Measurements from ENCODE around the gene SYNGR1. TPM values are rescaled to one million over a fixed set of nuclear protein-coding genes. Genes with fewer than 3 reads are reported as not detected.

SYNGR1 gene
- polyA plus RNA-seq, 1 experiment: 65.6 TPM

GRCh38 chr22:39313258-39314001, 36.4 kb upstream of the SYNGR1 start:
- Histone ChIP-seq H3K27me3 (ENCODE audit: control insufficient read depth, insufficient read depth, low read length) (no peaks in the 10 kb centered on the region), H3K4me3 (ENCODE audit: low read depth, low read length) (no peak overlapping the region), H3K36me3 (ENCODE audit: control insufficient read depth, insufficient read depth, low read length) (peaks cover 50% of the 10 kb centered on the region)
- CTCF ChIA-PET: interaction anchor here (4.9 to 7.4 kb wide), 3 partner anchors 142 to 216 kb away, joined by 41 to 223 read pairs (median 164); no protein-coding TSS in a partner anchor
- POLR2A ChIA-PET: interaction anchor here (0.6 kb wide), 1 partner anchor 139 kb away, joined by 3 read pairs; no protein-coding TSS in a partner anchor
- DNase-seq (ENCODE audit: low read depth): no peak
- TF ChIP-seq, protein P1, sequence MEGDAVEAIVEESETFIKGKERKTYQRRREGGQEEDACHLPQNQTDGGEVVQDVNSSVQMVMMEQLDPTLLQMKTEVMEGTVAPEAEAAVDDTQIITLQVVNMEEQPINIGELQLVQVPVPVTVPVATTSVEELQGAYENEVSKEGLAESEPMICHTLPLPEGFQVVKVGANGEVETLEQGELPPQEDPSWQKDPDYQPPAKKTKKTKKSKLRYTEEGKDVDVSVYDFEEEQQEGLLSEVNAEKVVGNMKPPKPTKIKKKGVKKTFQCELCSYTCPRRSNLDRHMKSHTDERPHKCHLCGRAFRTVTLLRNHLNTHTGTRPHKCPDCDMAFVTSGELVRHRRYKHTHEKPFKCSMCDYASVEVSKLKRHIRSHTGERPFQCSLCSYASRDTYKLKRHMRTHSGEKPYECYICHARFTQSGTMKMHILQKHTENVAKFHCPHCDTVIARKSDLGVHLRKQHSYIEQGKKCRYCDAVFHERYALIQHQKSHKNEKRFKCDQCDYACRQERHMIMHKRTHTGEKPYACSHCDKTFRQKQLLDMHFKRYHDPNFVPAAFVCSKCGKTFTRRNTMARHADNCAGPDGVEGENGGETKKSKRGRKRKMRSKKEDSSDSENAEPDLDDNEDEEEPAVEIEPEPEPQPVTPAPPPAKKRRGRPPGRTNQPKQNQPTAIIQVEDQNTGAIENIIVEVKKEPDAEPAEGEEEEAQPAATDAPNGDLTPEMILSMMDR (IDR thresholded peaks at IDR 0.05; ENCODE audit: insufficient read depth, low read depth, low read length): no peak

DNA sequence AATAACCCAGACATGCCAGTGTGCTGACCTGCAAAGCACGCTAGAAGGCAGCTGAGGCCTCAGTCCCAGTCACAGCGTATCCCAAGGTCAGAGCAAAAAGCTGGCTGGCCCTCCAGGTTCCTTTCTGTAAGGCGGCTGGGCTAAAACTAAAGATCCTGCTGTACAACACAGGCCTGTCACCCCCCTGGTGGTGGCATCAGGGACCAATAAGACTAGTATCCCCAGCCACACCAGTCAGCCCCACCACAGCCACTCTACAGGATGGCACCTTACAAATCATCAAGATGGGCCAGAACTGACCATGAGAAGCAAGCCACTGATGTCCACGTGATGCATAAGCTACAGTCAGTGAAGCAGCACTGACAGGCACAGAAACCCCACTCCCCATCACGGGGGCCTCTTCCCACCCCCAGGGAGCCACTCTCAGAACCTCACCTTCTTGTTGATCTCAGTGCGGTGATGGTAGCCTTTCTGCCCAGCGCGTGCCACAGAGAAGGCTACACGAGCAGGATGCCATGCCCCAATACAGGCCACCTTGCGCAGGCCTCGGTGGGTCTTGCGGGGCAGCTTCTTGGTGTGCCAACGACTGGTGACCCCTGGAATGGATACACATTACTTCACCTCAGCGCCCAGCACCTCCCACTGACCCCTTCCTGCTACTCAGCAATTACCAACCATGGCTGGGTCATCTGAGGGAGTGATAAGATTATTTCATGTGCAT, 35.4 kb upstream of the SYNGR1 start:
- ChIA-PET POLR2A (interaction anchor here (0.6 kb wide), 1 partner anchor 140 kb away, joined by 3 read pairs; no protein-coding TSS in a partner anchor), CTCF (interaction anchor here (0.9 to 7.4 kb wide), 5 partner anchors 12 to 215 kb away, joined by 3 to 223 read pairs (median 27); no protein-coding TSS in a partner anchor)
- H3K36me3 ChIP-seq (ENCODE audit: control insufficient read depth, insufficient read depth, low read length): peaks cover 50% of the 10 kb centered on the region
- H3K4me3 ChIP-seq (ENCODE audit: low read depth, low read length): no peak overlapping the region
- no peak for DNase-seq (ENCODE audit: low read depth)
- H3K27me3 ChIP-seq (ENCODE audit: control insufficient read depth, insufficient read depth, low read length): no peaks in the 10 kb centered on the region
- TF ChIP-seq, protein P1 (IDR thresholded peaks at IDR 0.05; ENCODE audit: insufficient read depth, low read depth, low read length): peak; percentile 25; the same call in 1 of the 2 replicates

DNA sequence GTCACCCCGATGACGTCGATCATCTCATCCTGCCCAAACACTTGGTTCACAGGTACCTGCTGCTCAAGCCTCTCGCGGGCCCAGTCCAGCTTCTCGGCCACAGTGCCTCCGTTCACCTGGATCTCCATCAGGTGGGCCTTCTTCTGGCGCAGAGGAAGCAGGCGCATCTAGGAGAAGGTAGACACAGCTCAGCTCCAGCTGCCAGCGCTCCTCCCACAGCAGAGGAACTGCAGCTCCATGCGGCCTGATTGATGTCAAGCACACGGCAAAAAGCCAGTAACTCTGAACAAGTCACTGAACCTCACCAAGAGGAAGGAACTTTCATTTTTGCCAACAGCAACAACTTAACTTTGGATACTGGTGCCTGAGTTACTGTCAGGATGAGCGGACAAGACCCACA, 34.4 kb upstream of the SYNGR1 start:
- ChIA-PET POLR2A (no interaction called here), CTCF (interaction anchor here (0.7 to 7.4 kb wide), 15 partner anchors 8 to 214 kb away, joined by 3 to 223 read pairs (median 5); partner anchors contain the start of gene CBX7)
- TF ChIP-seq, protein P1 (IDR thresholded peaks at IDR 0.05; ENCODE audit: insufficient read depth, low read depth, low read length): no peak
- Histone ChIP-seq H3K27me3 (ENCODE audit: control insufficient read depth, insufficient read depth, low read length) (no peaks in the 10 kb centered on the region), H3K36me3 (ENCODE audit: control insufficient read depth, insufficient read depth, low read length) (peaks cover 50% of the 10 kb centered on the region), H3K4me3 (ENCODE audit: low read depth, low read length) (no peak overlapping the region)
- no peak for DNase-seq (ENCODE audit: low read depth)

GRCh38 chr22:39316440-39317083, 33.2 kb upstream of the SYNGR1 start:
- peak; percentile 74 for DNase-seq (ENCODE audit: low read depth)
- Histone ChIP-seq H3K4me3 (ENCODE audit: low read depth, low read length) (peak overlapping the region; percentile 87), H3K27me3 (ENCODE audit: control insufficient read depth, insufficient read depth, low read length) (no peaks in the 10 kb centered on the region), H3K36me3 (ENCODE audit: control insufficient read depth, insufficient read depth, low read length) (peaks cover 49% of the 10 kb centered on the region)
- POLR2A ChIA-PET: interaction anchor here (0.5 to 1.5 kb wide), 8 partner anchors 16 to 1474 kb away, joined by 3 to 8 read pairs (median 4); partner anchors contain the start of gene TAB1
- TF ChIP-seq, protein P1 (IDR thresholded peaks at IDR 0.05; ENCODE audit: insufficient read depth, low read depth, low read length): peak; percentile 94
- CTCF ChIA-PET: interaction anchor here (0.6 to 7.4 kb wide), 39 partner anchors 8 to 548 kb away, joined by 3 to 223 read pairs (median 4); partner anchors contain the start of genes ATF4, CBX7 and PDGFB
